Caco-2 (cell line): Measurements from ENCODE around the gene AAMP. TPM values are rescaled to one million over a fixed set of nuclear protein-coding genes. Genes with fewer than 3 reads are reported as not detected.

Experiments used
- Bru-seq: library from RNA; stranded (reverse); fragments of 400-500 nt; gene quantifications from one replicate; lab custom pipeline; 2021; lab: Mats Ljungman, UMichigan
- BruChase-seq, 2 experiments: library from RNA; stranded (reverse); fragments of 400-500 nt; gene quantifications; one replicate each; lab custom pipeline; 2021; lab: Mats Ljungman, UMichigan
- BruUV-seq: library from RNA; stranded (reverse); fragments of 400-500 nt; replicated peaks from 2 replicates; lab custom pipeline; 2021; lab: Mats Ljungman, UMichigan
- CTCF ChIA-PET: fragments of 300-600 bp; sonication (Branson Sonifier 250); formaldehyde crosslinking; loops from one replicate; lab custom pipeline; 2022; ENCODE audit warnings: antibody characterized with exemption; lab: Charles Lee
- POLR2A ChIA-PET: fragments of 300-600 bp; sonication (Branson Sonifier 250); formaldehyde crosslinking; loops from one replicate; lab custom pipeline; 2022; ENCODE audit warnings: antibody characterized with exemption; lab: Charles Lee
- DNase-seq, 2 experiments: peaks; one replicate each; pipeline versions ENCODE4 v3.0.0 to v3.0.0-alpha.2; 2020 to 2022
- H3K27me3 ChIP-seq: replicated peaks from 2 replicates; pipeline ENCODE4 v1.6.0; 2011; ENCODE audit warnings: low read length; ENCODE audit not compliant: control insufficient read depth, insufficient read depth
- H3K36me3 ChIP-seq: 2 replicates; pipeline ENCODE4 v1.5.1; 2011; ENCODE audit warnings: low read length; ENCODE audit not compliant: control insufficient read depth, insufficient read depth
- H3K4me1 ChIP-seq: fragments of 250-450 bp; sonication (Bioruptor Pico); 2 replicates; pipeline ENCODE4 v1.5.1; 2020; ENCODE audit warnings: mild to moderate bottlenecking
- H3K4me3 ChIP-seq: 2 replicates; pipeline ENCODE4 v1.5.1; 2011; ENCODE audit warnings: low read depth, mild to moderate bottlenecking, control low read depth, low read length
- H3K9me3 ChIP-seq: fragments of 250-450 bp; sonication (Bioruptor Pico); 2 replicates; pipeline ENCODE4 v1.5.1; 2020; ENCODE audit warnings: mild to moderate bottlenecking, moderate library complexity
- H3K27ac Mint-ChIP-seq: one replicate; pipeline ENCODE4 v1.8.0; 2022; ENCODE audit warnings: mixed read lengths; ENCODE audit not compliant: unreplicated experiment
- H3K27me3 Mint-ChIP-seq: one replicate; pipeline ENCODE4 v1.8.0; 2022; ENCODE audit warnings: mixed read lengths; ENCODE audit not compliant: insufficient read depth, unreplicated experiment
- H3K36me3 Mint-ChIP-seq: one replicate; pipeline ENCODE4 v1.8.0; 2022; ENCODE audit warnings: mild to moderate bottlenecking, mixed read lengths; ENCODE audit not compliant: insufficient read depth, unreplicated experiment
- H3K4me1 Mint-ChIP-seq: one replicate; pipeline ENCODE4 v1.8.0; 2022; ENCODE audit warnings: low read depth, mixed read lengths; ENCODE audit not compliant: unreplicated experiment
- H3K4me3 Mint-ChIP-seq: one replicate; pipeline ENCODE4 v1.8.0; 2022; ENCODE audit warnings: mild to moderate bottlenecking, moderate library complexity, mixed read lengths; ENCODE audit not compliant: unreplicated experiment
- H3K9me3 Mint-ChIP-seq: one replicate; pipeline ENCODE4 v1.8.0; 2022; ENCODE audit warnings: mixed read lengths; ENCODE audit not compliant: unreplicated experiment
- CTCF ChIP-seq, 2 experiments: fragments of 200-600 bp in 1 of 2; IDR thresholded peaks; 1 replicate in 1 of 2; 2 replicates in 1 of 2; pipeline versions ENCODE4 v1.5.1 to v1.8.0; 2011 to 2022; ENCODE audit warnings: antibody characterized with exemption in 1 of 2, control low read depth in 1 of 2, inconsistent platforms in 1 of 2, low read depth in 1 of 2, low read length in 1 of 2, mild to moderate bottlenecking in 1 of 2, moderate library complexity in 1 of 2; ENCODE audit not compliant: insufficient read depth in 1 of 2, severe bottlenecking in 1 of 2, unreplicated experiment in 1 of 2
- intact Hi-C: fragments of 100-400 bp; cut with micrococcal nuclease; formaldehyde crosslinking; loops from one replicate; pipeline ENCODE4 v1.10.0; 2022; ENCODE audit not compliant: unreplicated experiment
- long read RNA-seq: library from polyadenylated mRNA; stranded (forward); transcript quantifications from one replicate; pipeline ENCODE4 v2.0.0, GENCODE V29; 2022
- total RNA-seq: library from RNA; stranded (reverse); gene quantifications from 2 replicates; pipeline ENCODE4 v1.2.3, GENCODE V29; 2022

Gene AAMP, protein sequence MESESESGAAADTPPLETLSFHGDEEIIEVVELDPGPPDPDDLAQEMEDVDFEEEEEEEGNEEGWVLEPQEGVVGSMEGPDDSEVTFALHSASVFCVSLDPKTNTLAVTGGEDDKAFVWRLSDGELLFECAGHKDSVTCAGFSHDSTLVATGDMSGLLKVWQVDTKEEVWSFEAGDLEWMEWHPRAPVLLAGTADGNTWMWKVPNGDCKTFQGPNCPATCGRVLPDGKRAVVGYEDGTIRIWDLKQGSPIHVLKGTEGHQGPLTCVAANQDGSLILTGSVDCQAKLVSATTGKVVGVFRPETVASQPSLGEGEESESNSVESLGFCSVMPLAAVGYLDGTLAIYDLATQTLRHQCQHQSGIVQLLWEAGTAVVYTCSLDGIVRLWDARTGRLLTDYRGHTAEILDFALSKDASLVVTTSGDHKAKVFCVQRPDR
- total RNA-seq (118 and 125 TPM in 2 replicates), Bru-seq, nascent RNA (percentile 79 among the genes with signal in this experiment), BruChase-seq, experiment 1, labeled RNA remaining after a 2-hour chase (percentile 92 among the genes with signal in this experiment), BruChase-seq, experiment 2, labeled RNA remaining after a 6-hour chase (percentile 97 among the genes with signal in this experiment)
- long read RNA-seq, transcript AAMP-201 (11 exons, 1,886 nt) = major isoform, 62 of 116 reads
- long read RNA-seq, transcript AAMP-204 (11 exons, 1,804 nt) = minor isoform, 13 of 116 reads
- long read RNA-seq, partial matches to known transcripts = 4 of 116 reads
- long read RNA-seq, other reads (novel, unspliced or antisense) = 37 of 116 reads

- peak within 1 kb of the TSS; percentile 93 for H3K27ac Mint-ChIP-seq
- no peaks in the 10 kb centered on the region for H3K27me3 Mint-ChIP-seq
- BruUV-seq = no TSS peak
- no peaks in the 10 kb centered on the region for H3K27me3 ChIP-seq
- DNase-seq = peak; percentile 100
- peaks cover 7% of the 10 kb centered on the region; the same call in 1 of the 2 replicates for H3K36me3 ChIP-seq
- H3K9me3 Mint-ChIP-seq = no peaks in the 10 kb centered on the region
- no peaks in the 10 kb centered on the region for H3K9me3 ChIP-seq
- peak in 1 of 2 experiments; percentile 23 for TF ChIP-seq CTCF (IDR thresholded peaks at IDR 0.05; ENCODE audit: insufficient read depth in 1 of 2, low read depth in 1 of 2, low read length in 1 of 2, severe bottlenecking in 1 of 2, unreplicated experiment in 1 of 2)
- CTCF ChIA-PET = interaction anchor here (0.6 to 7.0 kb wide), 9 partner anchors 13 to 437 kb away, joined by 3 to 121 read pairs (median 5); partner anchors contain the start of genes TMBIM1 and VIL1
- H3K4me3 Mint-ChIP-seq = peak within 1 kb of the TSS; percentile 91
- POLR2A ChIA-PET = interaction anchor here (1.0 to 1.5 kb wide), 11 partner anchors 9 to 298 kb away, joined by 3 to 20 read pairs (median 4); partner anchors contain the start of genes CTDSP1, GPBAR1 and USP37
- peaks cover 67% of the 10 kb centered on the region for H3K36me3 Mint-ChIP-seq
- H3K4me1 ChIP-seq = peaks cover 7% of the 10 kb centered on the region
- peaks cover 13% of the 10 kb centered on the region for H3K4me1 Mint-ChIP-seq
- H3K4me3 ChIP-seq = peak within 1 kb of the TSS; percentile 65
- intact Hi-C loops = loop anchor here (1.0 to 10.0 kb wide), 4 partner anchors 53 to 375 kb away; partner anchors contain the start of gene ARPC2
Measured at GRCh38 chr2:218269900-218270720, at the start of gene AAMP, which contains the start of gene PNKD. Gene AAMP (minus strand): TSS chr2:218270137. CDS start chr2:218270086, 51 bp downstream. Gene PNKD (plus strand): TSS chr2:218270519. CDS start chr2:218270536, 17 bp downstream.

DNA sequence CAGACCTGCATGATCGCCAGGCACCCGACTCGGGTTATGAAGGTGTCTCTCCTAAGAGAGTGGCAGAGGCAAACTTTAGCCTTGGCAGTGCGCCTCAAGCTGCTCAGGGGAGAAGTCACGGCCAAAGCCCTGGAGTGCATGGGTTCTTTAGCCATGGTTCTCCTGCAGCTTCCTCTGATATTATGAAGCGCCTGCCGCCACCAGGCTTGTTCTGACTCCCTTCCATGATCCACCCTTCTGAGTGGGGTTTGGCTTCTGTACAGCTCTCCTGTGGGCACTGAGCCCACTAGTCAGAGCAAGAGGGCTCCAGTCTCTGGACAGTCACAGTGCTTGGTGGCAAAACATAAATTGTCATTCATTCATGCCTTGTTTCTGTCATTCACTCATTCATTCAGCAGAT is 48.3 kb upstream of the AAMP start:
- H3K4me1 ChIP-seq = peaks cover 35% of the 10 kb centered on the region
- no peak overlapping the region for H3K27ac Mint-ChIP-seq
- ChIA-PET CTCF (no interaction called here), POLR2A (no interaction called here)
- no peak overlapping the region for H3K4me3 ChIP-seq
- H3K4me3 Mint-ChIP-seq = no peak overlapping the region
- no peaks in the 10 kb centered on the region for H3K27me3 ChIP-seq
- H3K36me3 ChIP-seq = no peaks in the 10 kb centered on the region
- H3K9me3 ChIP-seq = no peaks in the 10 kb centered on the region
- H3K4me1 Mint-ChIP-seq = peaks cover 31% of the 10 kb centered on the region
- no peak for DNase-seq
- no peaks in the 10 kb centered on the region for H3K27me3 Mint-ChIP-seq
- no peaks in the 10 kb centered on the region for H3K36me3 Mint-ChIP-seq
- no TSS peak for BruUV-seq
- no peak for TF ChIP-seq CTCF (IDR thresholded peaks at IDR 0.05; ENCODE audit: insufficient read depth in 1 of 2, low read depth in 1 of 2, low read length in 1 of 2, severe bottlenecking in 1 of 2, unreplicated experiment in 1 of 2)
- H3K9me3 Mint-ChIP-seq = peaks cover 9% of the 10 kb centered on the region
- intact Hi-C loops = no loop called here
